ENCODE measurements around the gene FHOD3.

- TF ChIP-seq CTCF (IDR thresholded peaks at IDR 0.05; ENCODE audit: insufficient read depth, low read depth, low read length) (no peak), EZH2 (IDR thresholded peaks at IDR 0.05; ENCODE audit: insufficient read depth, low read length) (no peak)
Observed at GRCh38 chr18:36389811-36390581, 92.5 kb downstream of the FHOD3 start.
